K562 (cell line): ENCODE data around the gene ZNF544. TPM values are rescaled to one million over a fixed set of nuclear protein-coding genes. Genes with fewer than 3 reads are reported as not detected.
A peak's percentile ranks its signal among the peaks of the same experiment; 100 is the strongest.

ENCODE experiments used
- CCNT2 ChIP-seq: IDR thresholded peaks from 2 replicates; pipeline ENCODE4 v1.6.1; 2011; ENCODE audit warnings: borderline replicate concordance, low read depth, mild to moderate bottlenecking, moderate library complexity, mixed read lengths, low read length; ENCODE audit not compliant: insufficient read length; ENCODE audit errors: extremely low read depth
- CHD1 ChIP-seq: fragments of 200-600 bp; sonication (generic); IDR thresholded peaks from one replicate; pipeline ENCODE4 v1.6.1; 2012; ENCODE audit warnings: mild to moderate bottlenecking, moderate library complexity, low read length, inconsistent platforms
- ELF2 ChIP-seq: fragments of 250-450 bp; sonication (Bioruptor Pico); IDR thresholded peaks from 2 replicates; pipeline ENCODE4 v1.5.0; 2021; ENCODE audit warnings: mild to moderate bottlenecking
- FIP1L1 ChIP-seq: fragments of 200-400 bp; formaldehyde crosslinking; IDR thresholded peaks from 2 replicates; pipeline ENCODE4 v1.6.1; 2018; ENCODE audit warnings: mild to moderate bottlenecking, low read depth, low read length; ENCODE audit not compliant: poor library complexity, severe bottlenecking
- GATA2 ChIP-seq: sonication (generic); formaldehyde crosslinking; IDR thresholded peaks from 2 replicates; pipeline ENCODE4 v1.4.0; 2020; ENCODE audit warnings: mild to moderate bottlenecking, missing genetic modification reagents
- HDAC1 ChIP-seq, 2 experiments: fragments of 450-650 bp; IDR thresholded peaks; 2 replicates each; pipeline ENCODE4 v1.6.1; 2016 to 2017; ENCODE audit warnings: inconsistent platforms in 1 of 2, mild to moderate bottlenecking in 1 of 2, moderate library complexity in 1 of 2
- HNRNPH1 ChIP-seq: fragments of 200-400 bp; formaldehyde crosslinking; optimal IDR thresholded peaks from 2 replicates; pipeline ENCODE3; 2017; ENCODE audit warnings: low read depth, mild to moderate bottlenecking, low read length, moderate library complexity
- KDM1A ChIP-seq, 2 experiments: fragments of 450-650 bp; IDR thresholded peaks; 2 replicates each; pipeline ENCODE4 v1.6.1; 2016; ENCODE audit warnings: mild to moderate bottlenecking in 2 of 2
- KDM5B ChIP-seq: fragments of 200-600 bp; sonication (generic); IDR thresholded peaks from 2 replicates; pipeline ENCODE4 v1.6.1; 2012; ENCODE audit warnings: low read depth, mild to moderate bottlenecking, moderate library complexity, low read length, control low read depth, inconsistent platforms; ENCODE audit not compliant: insufficient replicate concordance
- MTA1 ChIP-seq: fragments of 450-650 bp; IDR thresholded peaks from 2 replicates; pipeline ENCODE4 v1.6.1; 2017; ENCODE audit warnings: borderline replicate concordance
- NFATC3 ChIP-seq: fragments of 450-650 bp; IDR thresholded peaks from 2 replicates; pipeline ENCODE4 v1.6.1; 2017; ENCODE audit warnings: mild to moderate bottlenecking
- NFIC ChIP-seq: fragments of 450-650 bp; IDR thresholded peaks from 2 replicates; pipeline ENCODE4 v1.6.1; 2017; ENCODE audit warnings: mild to moderate bottlenecking, inconsistent platforms
- NRF1 ChIP-seq, 2 experiments: fragments of 450-650 bp; IDR thresholded peaks in 1 of 2; conservative IDR thresholded peaks in 1 of 2; 2 replicates each; pipeline ENCODE4 v1.6.1; 2014; ENCODE audit warnings: mild to moderate bottlenecking in 2 of 2
- PHTF2 ChIP-seq: fragments of 250-450 bp; sonication (Bioruptor Pico); IDR thresholded peaks from 2 replicates; pipeline ENCODE4 v1.5.0; 2021; ENCODE audit warnings: mild to moderate bottlenecking
- SIN3B ChIP-seq: fragments of 450-650 bp; IDR thresholded peaks from 2 replicates; pipeline ENCODE4 v1.6.1; 2017; ENCODE audit warnings: low read depth, mild to moderate bottlenecking, moderate library complexity
- TCF7L2 ChIP-seq: fragments of 150-350 bp; IDR thresholded peaks from 2 replicates; pipeline ENCODE4 v1.6.1; 2016; ENCODE audit warnings: low read depth, mild to moderate bottlenecking, low read length, moderate library complexity
- ZNF584 ChIP-seq: fragments of 200-800 bp; sonication (Bioruptor generic); IDR thresholded peaks from 2 replicates; pipeline ENCODE4 v1.6.1; 2016; ENCODE audit warnings: low read depth, mild to moderate bottlenecking, missing genetic modification characterization, missing compliant biosample characterization
- ZNF766 ChIP-seq: fragments of 200-800 bp; sonication (Bioruptor generic); conservative IDR thresholded peaks from 2 replicates; pipeline ENCODE4 v1.6.1; 2016; ENCODE audit warnings: missing genetic modification characterization, missing compliant biosample characterization
- polyA plus RNA-seq, 8 experiments: library from polyadenylated mRNA; depleted of rRNA in 4 of 8; stranded (reverse) in 5 of 8; unstranded in 3 of 8; fragments of >200 nt; fragmentation: Nextera tagmentation in 2 of 8; fragmentation: Illumina TruSeq in 1 of 8; extraction: Ambion mirVana in 2 of 8; extraction: Trizol in 1 of 8; gene quantifications; 2 replicates each; pipeline versions ENCODE4 v1.2.1 to v1.2.3, GENCODE V29; 2011 to 2014; ENCODE audit warnings: inconsistent platforms in 1 of 8, missing spikeins in 1 of 8
- total RNA-seq, 7 experiments: library from RNA; depleted of rRNA in 6 of 7; stranded (reverse); fragments of >200 nt in 6 of 7; fragmentation: Illumina TruSeq in 2 of 7; extraction: Trizol in 2 of 7; gene quantifications; 2 replicates each; pipeline versions ENCODE4 v1.2.1 to v1.2.3, GENCODE V29; 2011 to 2021; ENCODE audit warnings: low replicate concordance in 1 of 7
- TF ChIP-seq, protein P1 (sequence below): fragments of 450-650 bp; IDR thresholded peaks from 2 replicates; pipeline ENCODE4 v1.6.1; 2016; ENCODE audit warnings: mild to moderate bottlenecking
- TF ChIP-seq, protein P2 (sequence below): sonication (generic); formaldehyde crosslinking; IDR thresholded peaks from 2 replicates; pipeline ENCODE4 v1.5.0; 2020; ENCODE audit warnings: missing genetic modification reagents
- TF ChIP-seq, protein P3 (sequence below): fragments of 250-450 bp; sonication (Bioruptor Pico); IDR thresholded peaks from 2 replicates; pipeline ENCODE4 v1.8.0; 2021; ENCODE audit warnings: moderate library complexity, mild to moderate bottlenecking, inconsistent platforms

ZNF544 gene
- total and polyA plus RNA-seq, 9 of the 15 experiments (the other 6 are each of a cell fraction or from before 2014, with no cell fraction given): 23.6 to 59.0 (median 41.4) TPM

DNA sequence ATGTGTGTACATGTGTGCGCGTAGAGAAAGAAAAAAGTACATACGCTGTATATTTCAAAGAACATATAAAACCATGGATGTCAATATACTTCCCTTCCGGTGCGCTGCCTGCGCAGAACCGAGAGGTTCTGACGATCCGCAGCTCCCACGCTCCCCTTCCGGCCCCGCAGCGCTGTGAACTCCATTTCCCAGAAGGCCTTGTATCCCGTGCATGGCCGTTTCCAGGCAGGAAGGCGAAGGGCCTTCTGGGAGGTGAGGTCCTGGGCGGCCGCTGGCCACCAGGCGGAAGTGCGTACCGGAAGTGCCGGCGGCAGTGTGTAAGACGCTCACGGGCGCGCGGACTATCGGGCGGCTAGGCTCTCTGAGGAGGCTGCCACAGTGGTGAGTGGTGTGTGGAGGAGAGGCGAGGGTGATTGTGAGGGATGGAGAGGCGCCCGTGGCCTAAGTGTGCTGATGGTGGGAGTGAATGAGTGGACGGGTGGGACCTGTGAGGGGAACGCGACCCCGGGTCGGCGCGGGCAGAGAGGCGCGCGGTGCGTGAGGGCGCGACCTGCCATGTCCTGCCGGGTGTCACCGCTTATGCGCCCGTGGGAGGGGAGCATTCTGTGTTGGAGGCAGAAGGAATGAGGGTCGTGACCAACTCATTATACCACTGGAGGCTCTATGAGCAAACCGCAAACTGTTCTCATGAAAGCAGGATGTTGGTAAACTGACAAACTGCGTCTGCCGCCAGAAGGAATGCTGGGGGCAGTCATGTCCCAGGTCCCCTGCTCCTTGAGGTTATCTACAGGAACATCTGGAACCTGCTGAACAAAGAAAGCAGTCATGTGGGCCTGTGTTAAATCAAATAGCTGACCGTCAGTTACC, 76.6 kb downstream of the ZNF544 start, which contains the start of gene ERVK3-1 (continued):
- TF ChIP-seq ZNF766 (CRISPR knock-in tag) (peak; percentile 94), CCNT2 (peak; percentile 48), MTA1 (peak; percentile 59; the same call in 1 of the 2 replicates), CHD1 (peak; percentile 42), FIP1L1 (peak; percentile 68), HDAC1 (IDR thresholded peaks at IDR 0.05) (peak in 1 of 2 experiments; percentile 99; a peak in 2 of 4 replicates), HNRNPH1 (no peak), ELF2 (CRISPR knock-in tag) (peak; percentile 91), ZNF584 (CRISPR knock-in tag) (peak; percentile 86), SIN3B (peak; percentile 83), NFIC (peak; percentile 66), GATA2 (CRISPR knock-in tag) (peak; percentile 47), NFATC3 (no peak), KDM1A (IDR thresholded peaks at IDR 0.05) (peak in 1 of 2 experiments; percentile 14; a peak in 1 of 4 replicates), PHTF2 (CRISPR knock-in tag) (no peak), KDM5B (peak; percentile 90), TCF7L2 (peak; percentile 56; the same call in 1 of the 2 replicates), NRF1 (conservative IDR thresholded peaks at IDR 0.05 in 1 of 2, IDR thresholded peaks at IDR 0.05 in 1 of 2) (peak; percentile 92 to 94)
- TF ChIP-seq, protein P1, sequence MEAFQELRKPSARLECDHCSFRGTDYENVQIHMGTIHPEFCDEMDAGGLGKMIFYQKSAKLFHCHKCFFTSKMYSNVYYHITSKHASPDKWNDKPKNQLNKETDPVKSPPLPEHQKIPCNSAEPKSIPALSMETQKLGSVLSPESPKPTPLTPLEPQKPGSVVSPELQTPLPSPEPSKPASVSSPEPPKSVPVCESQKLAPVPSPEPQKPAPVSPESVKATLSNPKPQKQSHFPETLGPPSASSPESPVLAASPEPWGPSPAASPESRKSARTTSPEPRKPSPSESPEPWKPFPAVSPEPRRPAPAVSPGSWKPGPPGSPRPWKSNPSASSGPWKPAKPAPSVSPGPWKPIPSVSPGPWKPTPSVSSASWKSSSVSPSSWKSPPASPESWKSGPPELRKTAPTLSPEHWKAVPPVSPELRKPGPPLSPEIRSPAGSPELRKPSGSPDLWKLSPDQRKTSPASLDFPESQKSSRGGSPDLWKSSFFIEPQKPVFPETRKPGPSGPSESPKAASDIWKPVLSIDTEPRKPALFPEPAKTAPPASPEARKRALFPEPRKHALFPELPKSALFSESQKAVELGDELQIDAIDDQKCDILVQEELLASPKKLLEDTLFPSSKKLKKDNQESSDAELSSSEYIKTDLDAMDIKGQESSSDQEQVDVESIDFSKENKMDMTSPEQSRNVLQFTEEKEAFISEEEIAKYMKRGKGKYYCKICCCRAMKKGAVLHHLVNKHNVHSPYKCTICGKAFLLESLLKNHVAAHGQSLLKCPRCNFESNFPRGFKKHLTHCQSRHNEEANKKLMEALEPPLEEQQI: no peak
- TF ChIP-seq, protein P2, sequence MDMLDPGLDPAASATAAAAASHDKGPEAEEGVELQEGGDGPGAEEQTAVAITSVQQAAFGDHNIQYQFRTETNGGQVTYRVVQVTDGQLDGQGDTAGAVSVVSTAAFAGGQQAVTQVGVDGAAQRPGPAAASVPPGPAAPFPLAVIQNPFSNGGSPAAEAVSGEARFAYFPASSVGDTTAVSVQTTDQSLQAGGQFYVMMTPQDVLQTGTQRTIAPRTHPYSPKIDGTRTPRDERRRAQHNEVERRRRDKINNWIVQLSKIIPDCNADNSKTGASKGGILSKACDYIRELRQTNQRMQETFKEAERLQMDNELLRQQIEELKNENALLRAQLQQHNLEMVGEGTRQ (CRISPR knock-in tag): no peak
- TF ChIP-seq, protein P3, sequence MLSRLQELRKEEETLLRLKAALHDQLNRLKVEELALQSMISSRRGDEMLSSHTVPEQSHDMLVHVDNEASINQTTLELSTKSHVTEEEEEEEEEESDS (CRISPR knock-in tag): no peak
